DND-41 (cell line): ENCODE measurements around the gene AGPAT3.

Experiments used
- CTCF ChIP-seq: IDR thresholded peaks from 2 replicates; pipeline ENCODE4 v1.5.1; 2012; ENCODE audit warnings: borderline replicate concordance, low read length, moderate library complexity, mild to moderate bottlenecking; ENCODE audit not compliant: poor library complexity, severe bottlenecking; ENCODE audit errors: extremely low read depth
- EZH2 ChIP-seq: IDR thresholded peaks from 3 replicates; pipeline ENCODE4 v1.6.1; 2012; ENCODE audit warnings: borderline replicate concordance, low read depth, mild to moderate bottlenecking, moderate library complexity, low read length, inconsistent platforms; ENCODE audit not compliant: severe bottlenecking

- no peak for TF ChIP-seq CTCF
- no peak for TF ChIP-seq EZH2
Measured at GRCh38 chr21:43921571-43921978, 56.6 kb downstream of the AGPAT3 start.
